Activated gamma-delta T cell treated with anti-CD3 and anti-CD28 coated beads, Interleukin-2, amount 50 U/mL, for 16 hours (primary cell): ENCODE results near the gene RASAL1.
A peak's percentile ranks its signal among the peaks of the same experiment; 100 is the strongest.

ENCODE experiments used
- DNase-seq: peaks from one replicate; pipeline ENCODE4 v3.0.0-alpha.2; 2020; ENCODE audit warnings: low read depth

RASAL1 gene

GRCh38 chr12:113071135-113072112 is 64.1 kb downstream of the RASAL1 start:
- no peak for DNase-seq

GRCh38 chr12:113070117-113070906 is 65.2 kb downstream of the RASAL1 start:
- DNase-seq: peak; percentile 26

GRCh38 chr12:113069751-113070116 is 65.8 kb downstream of the RASAL1 start:
- DNase-seq: no peak

- no peak for DNase-seq
These were observed 66.4 kb downstream of the RASAL1 start for GRCh38 chr12:113069149-113069548.

GRCh38 chr12:113067987-113068935 is 67.3 kb downstream of the RASAL1 start:
- no peak for DNase-seq

GRCh38 chr12:113066813-113067400 is 68.7 kb downstream of the RASAL1 start:
- DNase-seq: no peak

GRCh38 chr12:113065126-113066007 is 70.2 kb downstream of the RASAL1 start:
- DNase-seq: no peak

- DNase-seq: no peak
These were observed 71.0 kb downstream of the RASAL1 start for GRCh38 chr12:113064395-113065125.

- no peak for DNase-seq
These were observed 71.9 kb downstream of the RASAL1 start for GRCh38 chr12:113063396-113064350.

GRCh38 chr12:113062502-113063395 is 72.8 kb downstream of the RASAL1 start:
- DNase-seq: no peak

GRCh38 chr12:113061061-113061694 is 74.4 kb downstream of the RASAL1 start:
- no peak for DNase-seq

GRCh38 chr12:113060336-113060960 is 75.1 kb downstream of the RASAL1 start:
- no peak for DNase-seq

- DNase-seq: no peak
These were observed 76.4 kb downstream of the RASAL1 start for GRCh38 chr12:113059071-113059595.

GRCh38 chr12:113058553-113058952 is 77.0 kb downstream of the RASAL1 start:
- DNase-seq: no peak

GRCh38 chr12:113057565-113058485 is 77.7 kb downstream of the RASAL1 start:
- DNase-seq: no peak
